Measurements from ENCODE around the gene E2F3.

The E2F3 gene

GRCh38 chr6:20364327-20364726 lies 37.4 kb upstream of the E2F3 start:
- in situ Hi-C loops (cut with MboI; ENCODE audit: low pct_unique_long_range_greater_than_20kb, low sequenced_read_pairs, unreplicated experiment), result no loop called here
- TF ChIP-seq, protein P1, sequence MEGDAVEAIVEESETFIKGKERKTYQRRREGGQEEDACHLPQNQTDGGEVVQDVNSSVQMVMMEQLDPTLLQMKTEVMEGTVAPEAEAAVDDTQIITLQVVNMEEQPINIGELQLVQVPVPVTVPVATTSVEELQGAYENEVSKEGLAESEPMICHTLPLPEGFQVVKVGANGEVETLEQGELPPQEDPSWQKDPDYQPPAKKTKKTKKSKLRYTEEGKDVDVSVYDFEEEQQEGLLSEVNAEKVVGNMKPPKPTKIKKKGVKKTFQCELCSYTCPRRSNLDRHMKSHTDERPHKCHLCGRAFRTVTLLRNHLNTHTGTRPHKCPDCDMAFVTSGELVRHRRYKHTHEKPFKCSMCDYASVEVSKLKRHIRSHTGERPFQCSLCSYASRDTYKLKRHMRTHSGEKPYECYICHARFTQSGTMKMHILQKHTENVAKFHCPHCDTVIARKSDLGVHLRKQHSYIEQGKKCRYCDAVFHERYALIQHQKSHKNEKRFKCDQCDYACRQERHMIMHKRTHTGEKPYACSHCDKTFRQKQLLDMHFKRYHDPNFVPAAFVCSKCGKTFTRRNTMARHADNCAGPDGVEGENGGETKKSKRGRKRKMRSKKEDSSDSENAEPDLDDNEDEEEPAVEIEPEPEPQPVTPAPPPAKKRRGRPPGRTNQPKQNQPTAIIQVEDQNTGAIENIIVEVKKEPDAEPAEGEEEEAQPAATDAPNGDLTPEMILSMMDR (IDR thresholded peaks at IDR 0.05; ENCODE audit: extremely low read depth, insufficient read depth, missing control alignments), result no peak
- DNase-seq (ENCODE audit: low spot score), result no peak

DNA sequence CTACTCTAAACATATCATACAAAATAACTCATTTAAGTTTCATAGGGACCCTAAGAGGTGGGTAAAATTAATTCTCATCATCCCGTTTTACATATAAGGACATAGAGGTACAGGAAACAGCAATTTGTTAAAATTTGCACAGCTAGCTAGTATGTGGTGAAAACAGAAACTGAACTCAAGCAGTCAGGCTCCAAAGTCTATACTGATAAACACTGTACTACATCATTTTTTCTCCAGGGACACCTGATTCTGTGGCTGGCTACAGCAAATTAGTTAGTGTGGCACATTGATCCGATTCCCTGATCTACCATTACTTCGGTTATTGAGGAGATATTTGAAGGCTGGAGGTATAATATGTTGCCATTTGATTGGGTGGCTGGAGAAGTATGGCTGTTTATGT lies 36.2 kb upstream of the E2F3 start:
- DNase-seq (ENCODE audit: low spot score), result no peak
- TF ChIP-seq, protein P1 (IDR thresholded peaks at IDR 0.05; ENCODE audit: extremely low read depth, insufficient read depth, missing control alignments), result no peak
- in situ Hi-C loops (cut with MboI; ENCODE audit: low pct_unique_long_range_greater_than_20kb, low sequenced_read_pairs, unreplicated experiment), result no loop called here

GRCh38 chr6:20366082-20366830 lies 35.4 kb upstream of the E2F3 start:
- in situ Hi-C loops (cut with MboI; ENCODE audit: low pct_unique_long_range_greater_than_20kb, low sequenced_read_pairs, unreplicated experiment), result no loop called here
- no peak for DNase-seq (ENCODE audit: low spot score)
- TF ChIP-seq, protein P1 (IDR thresholded peaks at IDR 0.05; ENCODE audit: extremely low read depth, insufficient read depth, missing control alignments), result no peak

GRCh38 chr6:20367743-20368485 lies 33.8 kb upstream of the E2F3 start:
- no peak for DNase-seq (ENCODE audit: low spot score)
- in situ Hi-C loops (cut with MboI; ENCODE audit: low pct_unique_long_range_greater_than_20kb, low sequenced_read_pairs, unreplicated experiment), result no loop called here
- TF ChIP-seq, protein P1 (IDR thresholded peaks at IDR 0.05; ENCODE audit: extremely low read depth, insufficient read depth, missing control alignments), result no peak

GRCh38 chr6:20370393-20370792 lies 31.3 kb upstream of the E2F3 start:
- TF ChIP-seq, protein P1 (IDR thresholded peaks at IDR 0.05; ENCODE audit: extremely low read depth, insufficient read depth, missing control alignments), result no peak
- DNase-seq (ENCODE audit: low spot score), result no peak
- in situ Hi-C loops (cut with MboI; ENCODE audit: low pct_unique_long_range_greater_than_20kb, low sequenced_read_pairs, unreplicated experiment), result no loop called here

DNA sequence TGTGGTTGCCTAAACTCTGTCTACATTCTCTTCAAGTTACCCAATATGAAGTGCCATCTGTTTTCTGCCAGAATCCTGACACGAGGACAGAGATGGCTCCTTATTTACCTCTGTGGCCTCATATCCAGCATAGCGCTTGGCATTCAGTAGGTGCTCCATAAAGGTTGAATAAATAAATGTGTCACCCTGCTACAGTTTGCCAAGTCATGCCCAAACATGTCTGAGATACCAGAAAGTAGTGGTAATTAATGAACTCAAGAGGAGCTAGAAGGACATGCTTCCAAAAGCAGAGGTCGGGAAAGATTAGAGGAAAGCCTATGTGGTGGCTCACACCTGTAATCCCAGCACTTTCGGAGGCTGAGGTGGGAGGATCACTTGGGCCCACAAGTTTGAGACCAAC lies 30.9 kb upstream of the E2F3 start:
- TF ChIP-seq, protein P1 (IDR thresholded peaks at IDR 0.05; ENCODE audit: extremely low read depth, insufficient read depth, missing control alignments), result no peak
- in situ Hi-C loops (cut with MboI; ENCODE audit: low pct_unique_long_range_greater_than_20kb, low sequenced_read_pairs, unreplicated experiment), result no loop called here
- DNase-seq (ENCODE audit: low spot score), result no peak

Data from GM13977 (cell line).